ENCODE measurements around the gene ACSL6.

Gene ACSL6

GRCh38 chr5:132023258-132024116, 12.0 kb upstream of the ACSL6 start:
- no peak for DNase-seq (ENCODE audit: low read depth)
- TF ChIP-seq, protein P1, sequence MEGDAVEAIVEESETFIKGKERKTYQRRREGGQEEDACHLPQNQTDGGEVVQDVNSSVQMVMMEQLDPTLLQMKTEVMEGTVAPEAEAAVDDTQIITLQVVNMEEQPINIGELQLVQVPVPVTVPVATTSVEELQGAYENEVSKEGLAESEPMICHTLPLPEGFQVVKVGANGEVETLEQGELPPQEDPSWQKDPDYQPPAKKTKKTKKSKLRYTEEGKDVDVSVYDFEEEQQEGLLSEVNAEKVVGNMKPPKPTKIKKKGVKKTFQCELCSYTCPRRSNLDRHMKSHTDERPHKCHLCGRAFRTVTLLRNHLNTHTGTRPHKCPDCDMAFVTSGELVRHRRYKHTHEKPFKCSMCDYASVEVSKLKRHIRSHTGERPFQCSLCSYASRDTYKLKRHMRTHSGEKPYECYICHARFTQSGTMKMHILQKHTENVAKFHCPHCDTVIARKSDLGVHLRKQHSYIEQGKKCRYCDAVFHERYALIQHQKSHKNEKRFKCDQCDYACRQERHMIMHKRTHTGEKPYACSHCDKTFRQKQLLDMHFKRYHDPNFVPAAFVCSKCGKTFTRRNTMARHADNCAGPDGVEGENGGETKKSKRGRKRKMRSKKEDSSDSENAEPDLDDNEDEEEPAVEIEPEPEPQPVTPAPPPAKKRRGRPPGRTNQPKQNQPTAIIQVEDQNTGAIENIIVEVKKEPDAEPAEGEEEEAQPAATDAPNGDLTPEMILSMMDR (conservative IDR thresholded peaks at IDR 0.05; ENCODE audit: control insufficient read depth, insufficient read depth, low read depth, low read length), result no peak
- no peak overlapping the region for H3K4me3 ChIP-seq (ENCODE audit: control insufficient read depth, low read depth, low read length)

GRCh38 chr5:132022737-132023136, 11.3 kb upstream of the ACSL6 start:
- DNase-seq (ENCODE audit: low read depth), result peak; percentile 26
- TF ChIP-seq, protein P1 (conservative IDR thresholded peaks at IDR 0.05; ENCODE audit: control insufficient read depth, insufficient read depth, low read depth, low read length), result no peak

GRCh38 chr5:132021654-132022053, 10.2 kb upstream of the ACSL6 start:
- no peak for DNase-seq (ENCODE audit: low read depth)
- H3K4me3 ChIP-seq (ENCODE audit: control insufficient read depth, low read depth, low read length), result no peak overlapping the region
- TF ChIP-seq, protein P1 (conservative IDR thresholded peaks at IDR 0.05; ENCODE audit: control insufficient read depth, insufficient read depth, low read depth, low read length), result no peak

More at GRCh38 chr5:132022737-132023136, 11.3 kb upstream of the ACSL6 start:
- H3K4me3 ChIP-seq (ENCODE audit: control insufficient read depth, low read depth, low read length), result no peak overlapping the region

DNA sequence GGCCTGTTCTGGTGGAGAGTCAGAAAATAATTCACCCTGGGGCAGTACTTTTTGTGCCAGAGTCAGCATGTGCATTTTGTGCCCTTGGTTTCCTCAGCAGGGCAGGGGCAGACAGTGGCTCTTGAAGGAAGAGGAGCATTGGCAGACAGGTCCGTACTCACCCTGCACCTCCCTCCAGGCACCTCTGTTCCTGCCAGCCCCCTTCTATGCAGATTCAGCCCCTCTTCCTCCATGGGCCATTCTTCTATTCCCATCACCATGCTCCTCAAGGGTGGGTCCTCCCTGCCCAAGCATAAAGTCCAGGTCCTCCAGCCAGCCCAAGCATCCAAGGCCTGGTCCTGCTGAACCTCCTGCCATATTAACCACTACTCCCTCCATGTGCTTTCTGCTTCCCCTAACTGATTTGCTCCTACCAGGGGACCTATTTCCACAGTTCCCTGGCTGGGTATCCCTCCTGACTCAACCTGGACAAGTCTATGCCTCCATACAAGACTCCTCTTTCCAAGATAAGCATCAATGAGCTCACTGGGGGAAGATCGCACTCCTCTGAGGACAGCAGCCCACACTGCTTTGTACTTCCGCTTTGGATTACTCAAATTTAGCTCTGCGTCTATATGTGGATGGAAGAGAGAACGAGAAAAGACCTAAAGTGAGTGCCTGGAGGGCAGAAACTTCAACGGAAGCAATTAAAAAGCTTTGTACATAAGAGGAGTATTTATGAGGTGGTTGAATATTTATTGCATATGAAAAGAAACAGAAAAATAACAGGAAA, 9.3 kb upstream of the ACSL6 start:
- H3K4me3 ChIP-seq (ENCODE audit: control insufficient read depth, low read depth, low read length), result no peak overlapping the region
- no peak for DNase-seq (ENCODE audit: low read depth)
- TF ChIP-seq, protein P1 (conservative IDR thresholded peaks at IDR 0.05; ENCODE audit: control insufficient read depth, insufficient read depth, low read depth, low read length), result no peak

GRCh38 chr5:132019857-132020555, 8.5 kb upstream of the ACSL6 start:
- no peak overlapping the region for H3K4me3 ChIP-seq (ENCODE audit: control insufficient read depth, low read depth, low read length)
- no peak for DNase-seq (ENCODE audit: low read depth)
- TF ChIP-seq, protein P1 (conservative IDR thresholded peaks at IDR 0.05; ENCODE audit: control insufficient read depth, insufficient read depth, low read depth, low read length), result no peak

DNA sequence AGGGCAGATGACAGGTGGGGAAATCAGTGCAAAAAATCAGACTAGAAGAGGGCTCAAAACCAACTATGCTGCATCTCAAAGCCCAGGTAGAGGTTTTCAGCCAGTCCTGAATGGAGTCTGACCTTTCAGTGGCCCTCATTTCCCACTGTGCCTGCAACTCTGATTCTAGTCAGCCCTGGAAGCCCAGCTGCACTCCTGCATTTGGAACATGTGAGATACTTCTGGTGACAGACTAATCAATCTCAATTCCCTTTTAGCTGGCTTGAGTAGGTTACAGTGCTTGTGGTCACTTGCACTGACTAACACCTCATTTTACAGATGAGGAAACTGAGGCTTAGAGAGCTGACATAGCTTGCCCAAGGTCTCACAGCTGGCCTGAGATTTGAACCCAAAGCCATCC, 7.9 kb upstream of the ACSL6 start:
- H3K4me3 ChIP-seq (ENCODE audit: control insufficient read depth, low read depth, low read length), result no peak overlapping the region
- no peak for DNase-seq (ENCODE audit: low read depth)
- TF ChIP-seq, protein P1 (conservative IDR thresholded peaks at IDR 0.05; ENCODE audit: control insufficient read depth, insufficient read depth, low read depth, low read length), result no peak

Measured in fibroblast of mammary gland (primary cell).